HL-60 (cell line): ENCODE measurements around the gene UBE2J2.

Source experiments
- DNase-seq, 2 experiments: peaks; one replicate each; pipeline ENCODE4 v3.0.0-alpha.2; 2010 to 2020; ENCODE audit warnings: low read depth in 1 of 2, low spot score in 1 of 2
- H3K27ac ChIP-seq: fragments of 250-450 bp; sonication (Bioruptor Pico); replicated peaks from 2 replicates; pipeline ENCODE4 v1.5.1; 2020; ENCODE audit warnings: mild to moderate bottlenecking, moderate library complexity
- H3K27me3 ChIP-seq: fragments of 250-450 bp; sonication (Bioruptor Pico); 2 replicates; pipeline ENCODE4 v1.5.1; 2021; ENCODE audit warnings: mild to moderate bottlenecking, moderate library complexity; ENCODE audit not compliant: insufficient read depth, poor library complexity, severe bottlenecking
- H3K4me3 ChIP-seq: replicated peaks from 2 replicates; pipeline ENCODE4 v1.5.1; 2011; ENCODE audit warnings: mild to moderate bottlenecking, control low read depth, low read length; ENCODE audit not compliant: insufficient read depth
- GABPA ChIP-seq: IDR thresholded peaks from 2 replicates; pipeline ENCODE4 v1.6.1; 2012; ENCODE audit warnings: low read depth
- POLR2AphosphoS5 ChIP-seq: IDR thresholded peaks from 2 replicates; pipeline ENCODE4 v1.6.1; 2012; ENCODE audit warnings: low read depth
- SPI1 ChIP-seq: IDR thresholded peaks from 2 replicates; pipeline ENCODE4 v1.6.1; 2012; ENCODE audit warnings: low read depth, mild to moderate bottlenecking, borderline replicate concordance
- TF ChIP-seq, protein P1 (sequence below): IDR thresholded peaks from 2 replicates; pipeline ENCODE4 v1.6.1; 2012; ENCODE audit warnings: low read depth; ENCODE audit not compliant: insufficient replicate concordance
- TF ChIP-seq, protein P2 (sequence below): IDR thresholded peaks from one replicate; pipeline ENCODE4 v1.5.1; 2011; ENCODE audit warnings: low read length, control low read depth, inconsistent platforms; ENCODE audit not compliant: insufficient read depth

UBE2J2 gene

GRCh38 chr1:1270813-1271212, 2.8 kb downstream of the UBE2J2 start:
- no peak overlapping the region for H3K4me3 ChIP-seq
- no peaks in the 10 kb centered on the region for H3K27me3 ChIP-seq
- DNase-seq: no peak
- H3K27ac ChIP-seq: no peak overlapping the region
- TF ChIP-seq, protein P1, sequence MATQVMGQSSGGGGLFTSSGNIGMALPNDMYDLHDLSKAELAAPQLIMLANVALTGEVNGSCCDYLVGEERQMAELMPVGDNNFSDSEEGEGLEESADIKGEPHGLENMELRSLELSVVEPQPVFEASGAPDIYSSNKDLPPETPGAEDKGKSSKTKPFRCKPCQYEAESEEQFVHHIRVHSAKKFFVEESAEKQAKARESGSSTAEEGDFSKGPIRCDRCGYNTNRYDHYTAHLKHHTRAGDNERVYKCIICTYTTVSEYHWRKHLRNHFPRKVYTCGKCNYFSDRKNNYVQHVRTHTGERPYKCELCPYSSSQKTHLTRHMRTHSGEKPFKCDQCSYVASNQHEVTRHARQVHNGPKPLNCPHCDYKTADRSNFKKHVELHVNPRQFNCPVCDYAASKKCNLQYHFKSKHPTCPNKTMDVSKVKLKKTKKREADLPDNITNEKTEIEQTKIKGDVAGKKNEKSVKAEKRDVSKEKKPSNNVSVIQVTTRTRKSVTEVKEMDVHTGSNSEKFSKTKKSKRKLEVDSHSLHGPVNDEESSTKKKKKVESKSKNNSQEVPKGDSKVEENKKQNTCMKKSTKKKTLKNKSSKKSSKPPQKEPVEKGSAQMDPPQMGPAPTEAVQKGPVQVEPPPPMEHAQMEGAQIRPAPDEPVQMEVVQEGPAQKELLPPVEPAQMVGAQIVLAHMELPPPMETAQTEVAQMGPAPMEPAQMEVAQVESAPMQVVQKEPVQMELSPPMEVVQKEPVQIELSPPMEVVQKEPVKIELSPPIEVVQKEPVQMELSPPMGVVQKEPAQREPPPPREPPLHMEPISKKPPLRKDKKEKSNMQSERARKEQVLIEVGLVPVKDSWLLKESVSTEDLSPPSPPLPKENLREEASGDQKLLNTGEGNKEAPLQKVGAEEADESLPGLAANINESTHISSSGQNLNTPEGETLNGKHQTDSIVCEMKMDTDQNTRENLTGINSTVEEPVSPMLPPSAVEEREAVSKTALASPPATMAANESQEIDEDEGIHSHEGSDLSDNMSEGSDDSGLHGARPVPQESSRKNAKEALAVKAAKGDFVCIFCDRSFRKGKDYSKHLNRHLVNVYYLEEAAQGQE: no peak
- TF ChIP-seq POLR2AphosphoS5 (no peak), GABPA (no peak), SPI1 (no peak)
- TF ChIP-seq, protein P2, sequence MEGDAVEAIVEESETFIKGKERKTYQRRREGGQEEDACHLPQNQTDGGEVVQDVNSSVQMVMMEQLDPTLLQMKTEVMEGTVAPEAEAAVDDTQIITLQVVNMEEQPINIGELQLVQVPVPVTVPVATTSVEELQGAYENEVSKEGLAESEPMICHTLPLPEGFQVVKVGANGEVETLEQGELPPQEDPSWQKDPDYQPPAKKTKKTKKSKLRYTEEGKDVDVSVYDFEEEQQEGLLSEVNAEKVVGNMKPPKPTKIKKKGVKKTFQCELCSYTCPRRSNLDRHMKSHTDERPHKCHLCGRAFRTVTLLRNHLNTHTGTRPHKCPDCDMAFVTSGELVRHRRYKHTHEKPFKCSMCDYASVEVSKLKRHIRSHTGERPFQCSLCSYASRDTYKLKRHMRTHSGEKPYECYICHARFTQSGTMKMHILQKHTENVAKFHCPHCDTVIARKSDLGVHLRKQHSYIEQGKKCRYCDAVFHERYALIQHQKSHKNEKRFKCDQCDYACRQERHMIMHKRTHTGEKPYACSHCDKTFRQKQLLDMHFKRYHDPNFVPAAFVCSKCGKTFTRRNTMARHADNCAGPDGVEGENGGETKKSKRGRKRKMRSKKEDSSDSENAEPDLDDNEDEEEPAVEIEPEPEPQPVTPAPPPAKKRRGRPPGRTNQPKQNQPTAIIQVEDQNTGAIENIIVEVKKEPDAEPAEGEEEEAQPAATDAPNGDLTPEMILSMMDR: no peak

DNA sequence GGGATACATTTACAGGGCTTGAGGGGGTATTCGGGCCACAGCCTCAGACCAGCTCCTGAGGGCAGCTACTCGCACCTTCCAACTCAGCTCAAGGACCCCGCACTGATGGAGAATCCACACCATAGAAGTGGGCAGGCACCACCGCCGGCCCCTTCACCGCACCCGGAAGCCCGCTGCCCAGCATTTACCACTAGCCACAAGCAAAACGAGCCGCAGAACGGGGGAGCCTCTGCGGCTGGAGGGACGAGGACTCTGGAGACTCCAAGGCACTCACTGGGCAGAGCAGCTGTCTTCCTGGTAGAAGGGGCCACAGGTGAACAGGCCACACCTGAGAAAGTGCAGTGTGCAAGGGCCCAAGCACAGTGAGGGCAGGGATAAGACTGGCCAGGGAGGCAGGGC, 5.4 kb downstream of the UBE2J2 start:
- no peak overlapping the region for H3K27ac ChIP-seq

DNA sequence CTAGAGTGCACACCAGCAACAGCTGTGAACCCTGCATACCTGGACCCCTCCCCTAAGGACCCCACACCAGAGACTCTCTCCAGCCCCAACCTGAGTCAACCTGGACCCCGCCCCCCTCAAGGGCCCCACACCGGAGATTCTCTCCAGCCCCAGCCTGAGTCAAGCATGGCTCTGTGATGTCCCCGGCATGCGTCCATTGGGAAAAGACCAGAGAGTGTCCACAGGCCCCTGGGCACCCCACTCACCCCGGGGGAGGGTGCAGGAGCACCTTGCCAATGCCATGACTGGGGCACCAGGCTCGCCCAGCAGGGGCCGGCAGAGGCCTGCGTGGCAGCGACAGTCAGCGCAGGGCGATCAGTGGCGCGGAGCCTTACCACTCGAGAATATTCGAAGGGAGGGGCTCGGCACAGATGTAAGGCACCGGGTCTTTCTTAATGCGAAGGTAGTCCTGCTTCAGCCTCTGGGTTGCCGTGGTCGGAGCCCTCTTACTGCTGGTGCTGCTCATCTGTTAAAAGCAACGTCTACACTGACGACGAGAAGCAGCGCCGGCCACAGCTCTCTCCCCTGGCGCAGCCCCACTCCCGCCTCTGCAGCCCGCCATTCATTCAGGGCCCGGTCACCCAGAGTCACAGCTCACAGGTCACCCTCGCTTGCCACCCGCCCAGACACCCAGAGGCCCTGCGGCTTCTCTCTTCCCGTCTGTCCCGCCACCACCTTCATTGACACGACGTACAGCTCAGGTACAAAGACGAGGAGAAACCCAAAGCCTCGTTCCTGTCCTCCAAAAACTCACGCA, 6.0 kb downstream of the UBE2J2 start:
- no peak for DNase-seq
- no peak; the same call in 1 of the 2 replicates for TF ChIP-seq POLR2AphosphoS5
- TF ChIP-seq, protein P1: no peak
- no peak for TF ChIP-seq SPI1
- no peak for TF ChIP-seq GABPA
- TF ChIP-seq, protein P2: no peak
- H3K4me3 ChIP-seq: no peak overlapping the region
- no peaks in the 10 kb centered on the region for H3K27me3 ChIP-seq
- H3K27ac ChIP-seq: no peak overlapping the region

More for the DNA sequence above, 5.4 kb downstream of the UBE2J2 start:
- H3K4me3 ChIP-seq: no peak overlapping the region
- DNase-seq: no peak
- H3K27me3 ChIP-seq: no peaks in the 10 kb centered on the region
- TF ChIP-seq SPI1 (no peak), GABPA (no peak)

DNA sequence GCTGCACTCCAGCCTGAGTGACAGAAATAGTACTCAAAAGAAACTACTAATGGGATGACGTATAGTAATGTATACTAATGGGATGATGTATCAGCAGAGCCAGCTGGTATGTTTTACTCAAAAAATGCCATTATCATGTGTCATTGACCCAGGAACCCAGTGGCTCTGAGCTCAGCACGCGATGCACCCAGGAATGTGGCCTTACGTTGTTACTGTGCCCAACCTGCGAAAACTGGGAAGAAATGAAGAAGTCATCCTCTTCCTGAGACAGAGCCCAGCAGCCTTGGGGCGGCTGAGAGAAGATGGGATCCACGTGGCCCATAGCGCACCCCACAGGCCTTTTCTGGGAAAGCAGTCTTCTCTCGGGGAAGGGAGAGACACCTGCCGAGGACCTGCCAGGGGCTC, 8.8 kb downstream of the UBE2J2 start:
- Histone ChIP-seq H3K4me3 (no peak overlapping the region), H3K27me3 (no peaks in the 10 kb centered on the region), H3K27ac (no peak overlapping the region)
- no peak for DNase-seq
- TF ChIP-seq, protein P1: no peak
- TF ChIP-seq SPI1 (no peak), POLR2AphosphoS5 (no peak), GABPA (no peak)
- TF ChIP-seq, protein P2: peak; percentile 1
